GM23338 (cell line): ENCODE data around the gene GHRH. TPM values are rescaled to one million over a fixed set of nuclear protein-coding genes. Genes with fewer than 3 reads are reported as not detected.
A peak's percentile ranks its signal among the peaks of the same experiment; 100 is the strongest.

Experiments used
- ATAC-seq: fragments of 200-7000 bp; cut with Tn5 transposase; 3 replicates; pipeline ENCODE4 v1.9.1; 2020
- DNase-seq: peaks from one replicate; pipeline ENCODE4 v3.0.0-alpha.2; 2015; ENCODE audit warnings: low spot score
- H2AFZ ChIP-seq: fragments of 200-600 bp; sonication (generic); 2 replicates; pipeline ENCODE4 v1.8.0; 2016; ENCODE audit warnings: antibody characterized with exemption, mild to moderate bottlenecking, moderate library complexity
- H3F3A ChIP-seq: fragments of 200-600 bp; sonication (generic); replicated peaks from 2 replicates; pipeline ENCODE4 v1.8.0; 2017; ENCODE audit warnings: antibody characterized with exemption, mixed run types, low read depth
- H3K27ac ChIP-seq: fragments of 200-600 bp; sonication (generic); 2 replicates; pipeline ENCODE4 v1.6.1; 2016; ENCODE audit warnings: low read depth
- H3K27me3 ChIP-seq: fragments of 200-600 bp; sonication (generic); 2 replicates; pipeline ENCODE4 v1.8.0; 2016; ENCODE audit warnings: mild to moderate bottlenecking, mixed run types, moderate library complexity; ENCODE audit not compliant: insufficient read depth
- H3K36me3 ChIP-seq: fragments of 200-600 bp; sonication (generic); 2 replicates; pipeline ENCODE4 v1.8.0; 2016; ENCODE audit warnings: mild to moderate bottlenecking; ENCODE audit not compliant: insufficient read depth
- H3K4me1 ChIP-seq: fragments of 200-600 bp; sonication (generic); 2 replicates; pipeline ENCODE4 v1.8.0; 2016; ENCODE audit warnings: mild to moderate bottlenecking, moderate library complexity; ENCODE audit not compliant: insufficient read depth
- H3K4me2 ChIP-seq: fragments of 200-600 bp; sonication (generic); 2 replicates; pipeline ENCODE4 v1.7.1; 2017; ENCODE audit warnings: mixed run types
- H3K4me3 ChIP-seq: fragments of 200-600 bp; sonication (generic); 2 replicates; pipeline ENCODE4 v1.6.1; 2016; ENCODE audit warnings: mixed run types
- H3K79me2 ChIP-seq: fragments of 200-600 bp; sonication (generic); replicated peaks from 2 replicates; pipeline ENCODE4 v1.8.0; 2017; ENCODE audit warnings: mild to moderate bottlenecking; ENCODE audit not compliant: insufficient read depth
- H3K9me2 ChIP-seq: fragments of 200-600 bp; sonication (generic); 2 replicates; pipeline ENCODE4 v1.8.0; 2017; ENCODE audit not compliant: insufficient read depth
- H4K20me1 ChIP-seq: fragments of 200-600 bp; sonication (generic); replicated peaks from 2 replicates; pipeline ENCODE4 v1.8.0; 2017; ENCODE audit warnings: mild to moderate bottlenecking; ENCODE audit not compliant: insufficient read depth
- H3K27ac Mint-ChIP-seq: 2 replicates; pipeline ENCODE4 v1.8.0; 2020; ENCODE audit warnings: inconsistent platforms, mild to moderate bottlenecking, moderate library complexity, mixed read lengths
- H3K27me3 Mint-ChIP-seq: 3 replicates; pipeline ENCODE4 v1.8.0; 2022; ENCODE audit warnings: low read depth, mild to moderate bottlenecking, moderate library complexity, mixed read lengths, inconsistent platforms; ENCODE audit not compliant: insufficient read depth, poor library complexity
- H3K36me3 Mint-ChIP-seq: 3 replicates; pipeline ENCODE4 v1.8.0; 2021; ENCODE audit warnings: low read depth, mild to moderate bottlenecking, inconsistent platforms, moderate library complexity, mixed read lengths
- H3K4me1 Mint-ChIP-seq: 3 replicates; pipeline ENCODE4 v1.8.0; 2020; ENCODE audit warnings: mild to moderate bottlenecking, inconsistent platforms, mixed read lengths
- H3K4me3 Mint-ChIP-seq: 3 replicates; pipeline ENCODE4 v1.8.0; 2021; ENCODE audit warnings: moderate library complexity, mild to moderate bottlenecking, inconsistent platforms, mixed read lengths
- H3K9me3 Mint-ChIP-seq: 3 replicates; pipeline ENCODE4 v1.8.0; 2020; ENCODE audit warnings: moderate library complexity, mild to moderate bottlenecking, inconsistent platforms, mixed read lengths
- CREB1 ChIP-seq: fragments of 250-450 bp; sonication (Bioruptor Pico); IDR thresholded peaks from 2 replicates; pipeline ENCODE4 v1.5.0; 2020; ENCODE audit warnings: low read depth, mild to moderate bottlenecking, moderate library complexity
- EZH2 ChIP-seq: fragments of 200-600 bp; sonication (generic); IDR thresholded peaks from one replicate; pipeline ENCODE4 v1.8.0; 2017; ENCODE audit warnings: antibody characterized with exemption, mild to moderate bottlenecking, low read depth; ENCODE audit not compliant: unreplicated experiment
- EZH2phosphoT487 ChIP-seq: fragments of 200-600 bp; sonication (generic); IDR thresholded peaks from one replicate; pipeline ENCODE4 v1.8.1; 2018; ENCODE audit warnings: antibody characterized with exemption; ENCODE audit not compliant: unreplicated experiment
- JUNB ChIP-seq: IDR thresholded peaks from one replicate; pipeline ENCODE4 v1.6.1; 2016; ENCODE audit warnings: antibody characterized with exemption; ENCODE audit not compliant: unreplicated experiment
- NANOG ChIP-seq: IDR thresholded peaks from 2 replicates; pipeline ENCODE4 v1.6.1; 2016; ENCODE audit warnings: antibody characterized with exemption, borderline replicate concordance
- POLR2AphosphoS5 ChIP-seq: IDR thresholded peaks from 2 replicates; pipeline ENCODE4 v1.6.1; 2016; ENCODE audit warnings: antibody characterized with exemption, low read depth
- STAT1 ChIP-seq: IDR thresholded peaks from one replicate; pipeline ENCODE4 v1.6.1; 2016; ENCODE audit warnings: antibody characterized with exemption; ENCODE audit not compliant: unreplicated experiment
- ZNF114 ChIP-seq: fragments of 250-450 bp; sonication (Bioruptor Pico); IDR thresholded peaks from 2 replicates; pipeline ENCODE4 v1.5.0; 2020; ENCODE audit warnings: mild to moderate bottlenecking, moderate library complexity
- ZNF331 ChIP-seq: fragments of 250-450 bp; sonication (Bioruptor Pico); IDR thresholded peaks from 2 replicates; pipeline ENCODE4 v1.5.0; 2020; ENCODE audit warnings: low read depth, mild to moderate bottlenecking, moderate library complexity
- polyA plus RNA-seq: library from polyadenylated mRNA; unstranded; fragments of >200 nt; fragmentation: Nextera tagmentation; extraction: Ambion mirVana; gene quantifications from 2 replicates; pipeline ENCODE4 v1.2.1, GENCODE V29; 2016
- total RNA-seq: library from RNA; depleted of rRNA; stranded (reverse); fragments of >200 nt; shearing (Covaris generic); gene quantifications from 2 replicates; pipeline ENCODE4 v1.2.3, GENCODE V29; 2014
- TF ChIP-seq, protein P1 (sequence below), 2 experiments: fragments of 200-600 bp in 1 of 2; sonication (generic) in 1 of 2; conservative IDR thresholded peaks; 2 replicates each; pipeline versions ENCODE4 v1.5.1 to v1.6.1; 2016 to 2017; ENCODE audit warnings: antibody characterized with exemption in 2 of 2, low read depth in 2 of 2, mild to moderate bottlenecking in 2 of 2, moderate library complexity in 1 of 2
- TF ChIP-seq, protein P2 (sequence below): IDR thresholded peaks from 2 replicates; pipeline ENCODE4 v1.6.1; 2016; ENCODE audit warnings: antibody characterized with exemption
- TF ChIP-seq, protein P3 (sequence below): fragments of 250-450 bp; sonication (Bioruptor Pico); IDR thresholded peaks from 2 replicates; pipeline ENCODE4 v1.5.0; 2020; ENCODE audit warnings: mild to moderate bottlenecking, moderate library complexity
- TF ChIP-seq, protein P4 (sequence below): IDR thresholded peaks from one replicate; pipeline ENCODE4 v1.6.1; 2018; ENCODE audit warnings: antibody characterized with exemption; ENCODE audit not compliant: unreplicated experiment

Gene GHRH
- total and polyA plus RNA-seq, 2 experiments from 2014 or later: 0.40 TPM; not detected in 1

DNA sequence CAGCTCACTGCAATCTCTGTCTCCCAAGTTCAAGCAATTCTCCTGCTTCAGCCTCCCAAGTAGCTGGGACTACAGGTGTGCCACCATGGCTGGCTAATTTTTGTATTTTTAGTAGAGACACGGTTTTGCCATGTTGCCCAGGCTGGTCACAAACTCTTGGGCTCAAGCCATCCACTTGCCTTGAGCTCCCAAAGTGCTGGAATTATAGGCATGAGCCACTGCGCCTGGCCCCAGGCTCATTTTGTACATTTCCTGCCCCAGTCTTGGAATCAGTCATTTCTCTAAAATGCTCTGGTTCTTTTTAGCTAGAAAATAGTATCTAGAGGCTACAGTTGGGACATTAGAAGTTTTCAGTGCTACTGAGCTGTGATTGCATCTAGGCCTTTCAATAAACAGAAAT lies 41.4 kb upstream of the GHRH start:
- Histone ChIP-seq H3F3A (no peaks in the 10 kb centered on the region), H3K79me2 (peaks cover 12% of the 10 kb centered on the region), H4K20me1 (peaks cover 9% of the 10 kb centered on the region), H3K4me3 (no peak overlapping the region), H3K27ac (0 out of 2 replicates have a peak overlapping the region, but pooled peaks have one; percentile 27), H3K27me3 (no peaks in the 10 kb centered on the region), H3K9me2 (no peaks in the 10 kb centered on the region), H3K4me1 (peaks cover 9% of the 10 kb centered on the region; the same call in 1 of the 2 replicates), H3K4me2 (no peak overlapping the region), H2AFZ (no peak overlapping the region), H3K36me3 (no peaks in the 10 kb centered on the region)
- DNase-seq (no peak), ATAC-seq (no peak)
- H3K4me1 Mint-ChIP-seq: peaks cover 8% of the 10 kb centered on the region
- peaks cover 7% of the 10 kb centered on the region for H3K27me3 Mint-ChIP-seq
- H3K36me3 Mint-ChIP-seq: peaks cover 30% of the 10 kb centered on the region
- H3K4me3 Mint-ChIP-seq: no peak overlapping the region
- TF ChIP-seq CREB1 (no peak), ZNF114 (CRISPR knock-in tag) (no peak), STAT1 (no peak), NANOG (no peak), ZNF331 (no peak), POLR2AphosphoS5 (no peak), JUNB (no peak), EZH2 (no peak), EZH2phosphoT487 (no peak)
- TF ChIP-seq, protein P1, sequence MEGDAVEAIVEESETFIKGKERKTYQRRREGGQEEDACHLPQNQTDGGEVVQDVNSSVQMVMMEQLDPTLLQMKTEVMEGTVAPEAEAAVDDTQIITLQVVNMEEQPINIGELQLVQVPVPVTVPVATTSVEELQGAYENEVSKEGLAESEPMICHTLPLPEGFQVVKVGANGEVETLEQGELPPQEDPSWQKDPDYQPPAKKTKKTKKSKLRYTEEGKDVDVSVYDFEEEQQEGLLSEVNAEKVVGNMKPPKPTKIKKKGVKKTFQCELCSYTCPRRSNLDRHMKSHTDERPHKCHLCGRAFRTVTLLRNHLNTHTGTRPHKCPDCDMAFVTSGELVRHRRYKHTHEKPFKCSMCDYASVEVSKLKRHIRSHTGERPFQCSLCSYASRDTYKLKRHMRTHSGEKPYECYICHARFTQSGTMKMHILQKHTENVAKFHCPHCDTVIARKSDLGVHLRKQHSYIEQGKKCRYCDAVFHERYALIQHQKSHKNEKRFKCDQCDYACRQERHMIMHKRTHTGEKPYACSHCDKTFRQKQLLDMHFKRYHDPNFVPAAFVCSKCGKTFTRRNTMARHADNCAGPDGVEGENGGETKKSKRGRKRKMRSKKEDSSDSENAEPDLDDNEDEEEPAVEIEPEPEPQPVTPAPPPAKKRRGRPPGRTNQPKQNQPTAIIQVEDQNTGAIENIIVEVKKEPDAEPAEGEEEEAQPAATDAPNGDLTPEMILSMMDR (conservative IDR thresholded peaks at IDR 0.05; ENCODE audit: low read depth in 2 of 2): no peak
- TF ChIP-seq, protein P2, sequence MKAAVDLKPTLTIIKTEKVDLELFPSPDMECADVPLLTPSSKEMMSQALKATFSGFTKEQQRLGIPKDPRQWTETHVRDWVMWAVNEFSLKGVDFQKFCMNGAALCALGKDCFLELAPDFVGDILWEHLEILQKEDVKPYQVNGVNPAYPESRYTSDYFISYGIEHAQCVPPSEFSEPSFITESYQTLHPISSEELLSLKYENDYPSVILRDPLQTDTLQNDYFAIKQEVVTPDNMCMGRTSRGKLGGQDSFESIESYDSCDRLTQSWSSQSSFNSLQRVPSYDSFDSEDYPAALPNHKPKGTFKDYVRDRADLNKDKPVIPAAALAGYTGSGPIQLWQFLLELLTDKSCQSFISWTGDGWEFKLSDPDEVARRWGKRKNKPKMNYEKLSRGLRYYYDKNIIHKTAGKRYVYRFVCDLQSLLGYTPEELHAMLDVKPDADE: no peak
- TF ChIP-seq, protein P3, sequence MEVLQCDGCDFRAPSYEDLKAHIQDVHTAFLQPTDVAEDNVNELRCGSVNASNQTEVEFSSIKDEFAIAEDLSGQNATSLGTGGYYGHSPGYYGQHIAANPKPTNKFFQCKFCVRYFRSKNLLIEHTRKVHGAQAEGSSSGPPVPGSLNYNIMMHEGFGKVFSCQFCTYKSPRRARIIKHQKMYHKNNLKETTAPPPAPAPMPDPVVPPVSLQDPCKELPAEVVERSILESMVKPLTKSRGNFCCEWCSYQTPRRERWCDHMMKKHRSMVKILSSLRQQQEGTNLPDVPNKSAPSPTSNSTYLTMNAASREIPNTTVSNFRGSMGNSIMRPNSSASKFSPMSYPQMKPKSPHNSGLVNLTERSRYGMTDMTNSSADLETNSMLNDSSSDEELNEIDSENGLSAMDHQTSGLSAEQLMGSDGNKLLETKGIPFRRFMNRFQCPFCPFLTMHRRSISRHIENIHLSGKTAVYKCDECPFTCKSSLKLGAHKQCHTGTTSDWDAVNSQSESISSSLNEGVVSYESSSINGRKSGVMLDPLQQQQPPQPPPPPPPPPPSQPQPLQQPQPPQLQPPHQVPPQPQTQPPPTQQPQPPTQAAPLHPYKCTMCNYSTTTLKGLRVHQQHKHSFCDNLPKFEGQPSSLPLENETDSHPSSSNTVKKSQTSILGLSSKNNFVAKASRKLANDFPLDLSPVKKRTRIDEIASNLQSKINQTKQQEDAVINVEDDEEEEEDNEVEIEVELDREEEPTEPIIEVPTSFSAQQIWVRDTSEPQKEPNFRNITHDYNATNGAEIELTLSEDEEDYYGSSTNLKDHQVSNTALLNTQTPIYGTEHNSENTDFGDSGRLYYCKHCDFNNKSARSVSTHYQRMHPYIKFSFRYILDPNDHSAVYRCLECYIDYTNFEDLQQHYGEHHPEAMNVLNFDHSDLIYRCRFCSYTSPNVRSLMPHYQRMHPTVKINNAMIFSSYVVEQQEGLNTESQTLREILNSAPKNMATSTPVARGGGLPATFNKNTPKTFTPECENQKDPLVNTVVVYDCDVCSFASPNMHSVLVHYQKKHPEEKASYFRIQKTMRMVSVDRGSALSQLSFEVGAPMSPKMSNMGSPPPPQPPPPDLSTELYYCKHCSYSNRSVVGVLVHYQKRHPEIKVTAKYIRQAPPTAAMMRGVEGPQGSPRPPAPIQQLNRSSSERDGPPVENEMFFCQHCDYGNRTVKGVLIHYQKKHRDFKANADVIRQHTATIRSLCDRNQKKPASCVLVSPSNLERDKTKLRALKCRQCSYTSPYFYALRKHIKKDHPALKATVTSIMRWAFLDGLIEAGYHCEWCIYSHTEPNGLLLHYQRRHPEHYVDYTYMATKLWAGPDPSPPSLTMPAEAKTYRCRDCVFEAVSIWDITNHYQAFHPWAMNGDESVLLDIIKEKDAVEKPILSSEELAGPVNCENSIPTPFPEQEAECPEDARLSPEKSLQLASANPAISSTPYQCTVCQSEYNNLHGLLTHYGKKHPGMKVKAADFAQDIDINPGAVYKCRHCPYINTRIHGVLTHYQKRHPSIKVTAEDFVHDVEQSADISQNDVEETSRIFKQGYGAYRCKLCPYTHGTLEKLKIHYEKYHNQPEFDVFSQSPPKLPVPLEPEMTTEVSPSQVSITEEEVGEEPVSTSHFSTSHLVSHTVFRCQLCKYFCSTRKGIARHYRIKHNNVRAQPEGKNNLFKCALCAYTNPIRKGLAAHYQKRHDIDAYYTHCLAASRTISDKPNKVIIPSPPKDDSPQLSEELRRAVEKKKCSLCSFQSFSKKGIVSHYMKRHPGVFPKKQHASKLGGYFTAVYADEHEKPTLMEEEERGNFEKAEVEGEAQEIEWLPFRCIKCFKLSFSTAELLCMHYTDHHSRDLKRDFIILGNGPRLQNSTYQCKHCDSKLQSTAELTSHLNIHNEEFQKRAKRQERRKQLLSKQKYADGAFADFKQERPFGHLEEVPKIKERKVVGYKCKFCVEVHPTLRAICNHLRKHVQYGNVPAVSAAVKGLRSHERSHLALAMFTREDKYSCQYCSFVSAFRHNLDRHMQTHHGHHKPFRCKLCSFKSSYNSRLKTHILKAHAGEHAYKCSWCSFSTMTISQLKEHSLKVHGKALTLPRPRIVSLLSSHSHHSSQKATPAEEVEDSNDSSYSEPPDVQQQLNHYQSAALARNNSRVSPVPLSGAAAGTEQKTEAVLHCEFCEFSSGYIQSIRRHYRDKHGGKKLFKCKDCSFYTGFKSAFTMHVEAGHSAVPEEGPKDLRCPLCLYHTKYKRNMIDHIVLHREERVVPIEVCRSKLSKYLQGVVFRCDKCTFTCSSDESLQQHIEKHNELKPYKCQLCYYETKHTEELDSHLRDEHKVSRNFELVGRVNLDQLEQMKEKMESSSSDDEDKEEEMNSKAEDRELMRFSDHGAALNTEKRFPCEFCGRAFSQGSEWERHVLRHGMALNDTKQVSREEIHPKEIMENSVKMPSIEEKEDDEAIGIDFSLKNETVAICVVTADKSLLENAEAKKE (CRISPR knock-in tag): no peak
- TF ChIP-seq, protein P4, sequence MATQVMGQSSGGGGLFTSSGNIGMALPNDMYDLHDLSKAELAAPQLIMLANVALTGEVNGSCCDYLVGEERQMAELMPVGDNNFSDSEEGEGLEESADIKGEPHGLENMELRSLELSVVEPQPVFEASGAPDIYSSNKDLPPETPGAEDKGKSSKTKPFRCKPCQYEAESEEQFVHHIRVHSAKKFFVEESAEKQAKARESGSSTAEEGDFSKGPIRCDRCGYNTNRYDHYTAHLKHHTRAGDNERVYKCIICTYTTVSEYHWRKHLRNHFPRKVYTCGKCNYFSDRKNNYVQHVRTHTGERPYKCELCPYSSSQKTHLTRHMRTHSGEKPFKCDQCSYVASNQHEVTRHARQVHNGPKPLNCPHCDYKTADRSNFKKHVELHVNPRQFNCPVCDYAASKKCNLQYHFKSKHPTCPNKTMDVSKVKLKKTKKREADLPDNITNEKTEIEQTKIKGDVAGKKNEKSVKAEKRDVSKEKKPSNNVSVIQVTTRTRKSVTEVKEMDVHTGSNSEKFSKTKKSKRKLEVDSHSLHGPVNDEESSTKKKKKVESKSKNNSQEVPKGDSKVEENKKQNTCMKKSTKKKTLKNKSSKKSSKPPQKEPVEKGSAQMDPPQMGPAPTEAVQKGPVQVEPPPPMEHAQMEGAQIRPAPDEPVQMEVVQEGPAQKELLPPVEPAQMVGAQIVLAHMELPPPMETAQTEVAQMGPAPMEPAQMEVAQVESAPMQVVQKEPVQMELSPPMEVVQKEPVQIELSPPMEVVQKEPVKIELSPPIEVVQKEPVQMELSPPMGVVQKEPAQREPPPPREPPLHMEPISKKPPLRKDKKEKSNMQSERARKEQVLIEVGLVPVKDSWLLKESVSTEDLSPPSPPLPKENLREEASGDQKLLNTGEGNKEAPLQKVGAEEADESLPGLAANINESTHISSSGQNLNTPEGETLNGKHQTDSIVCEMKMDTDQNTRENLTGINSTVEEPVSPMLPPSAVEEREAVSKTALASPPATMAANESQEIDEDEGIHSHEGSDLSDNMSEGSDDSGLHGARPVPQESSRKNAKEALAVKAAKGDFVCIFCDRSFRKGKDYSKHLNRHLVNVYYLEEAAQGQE: no peak
- H3K27ac Mint-ChIP-seq: no peak overlapping the region
- no peaks in the 10 kb centered on the region for H3K9me3 Mint-ChIP-seq
